ENCODE measurements around the gene ZBTB2.

- TF ChIP-seq POLR2A (IDR thresholded peaks at IDR 0.05; ENCODE audit: low read length) (no peak), GATA1 (IDR thresholded peaks at IDR 0.05; ENCODE audit: low read depth, low read length) (no peak)
Observed at GRCh38 chr6:151436802-151437201, 45.4 kb upstream of the ZBTB2 start.
